AG09309 (cell line): ENCODE measurements around the gene OR2T27.

ENCODE experiments used
- DNase-seq: peaks from one replicate; pipeline ENCODE4 v3.0.0-alpha.2; 2010; ENCODE audit warnings: low read depth
- H3K4me3 ChIP-seq: 2 replicates; pipeline ENCODE4 v1.5.1; 2011; ENCODE audit warnings: mild to moderate bottlenecking, low read depth, low read length, moderate library complexity; ENCODE audit not compliant: control insufficient read depth
- CTCF ChIP-seq: IDR thresholded peaks from 2 replicates; pipeline ENCODE4 v1.5.1; 2011; ENCODE audit warnings: mild to moderate bottlenecking, low read depth, low read length, inconsistent platforms; ENCODE audit not compliant: insufficient read depth, control insufficient read depth; ENCODE audit errors: missing control alignments

Gene OR2T27

GRCh38 chr1:248696261-248696660 is 40.9 kb upstream of the OR2T27 start:
- no peak for TF ChIP-seq CTCF
- H3K4me3 ChIP-seq = no peak overlapping the region
- DNase-seq = no peak

GRCh38 chr1:248695451-248696132 is 40.3 kb upstream of the OR2T27 start:
- no peak overlapping the region for H3K4me3 ChIP-seq
- no peak for TF ChIP-seq CTCF
- DNase-seq = peak; percentile 16

GRCh38 chr1:248691567-248692155 is 36.3 kb upstream of the OR2T27 start:
- no peak for DNase-seq
- no peak for TF ChIP-seq CTCF
- no peak overlapping the region for H3K4me3 ChIP-seq

- H3K4me3 ChIP-seq = no peak overlapping the region
- TF ChIP-seq CTCF = no peak
- DNase-seq = no peak
Measured at GRCh38 chr1:248688527-248689298, 33.4 kb upstream of the OR2T27 start.

- DNase-seq = no peak
- no peak for TF ChIP-seq CTCF
- no peak overlapping the region for H3K4me3 ChIP-seq
Measured at GRCh38 chr1:248686815-248687214, 31.5 kb upstream of the OR2T27 start.

GRCh38 chr1:248681651-248682050 is 26.3 kb upstream of the OR2T27 start:
- no peak overlapping the region for H3K4me3 ChIP-seq
- no peak for DNase-seq
- TF ChIP-seq CTCF = no peak
